IMR-90 (cell line): ENCODE results near the gene PLXNA4. TPM values are rescaled to one million over a fixed set of nuclear protein-coding genes. Genes with fewer than 3 reads are reported as not detected.

ENCODE experiments used
- ATAC-seq: fragments of 200-7000 bp; cut with Tn5 transposase; 2 replicates; pipeline ENCODE4 v1.9.1; 2020; ENCODE audit warnings: low read depth, mild to moderate bottlenecking, moderate library complexity
- BruUV-seq: library from RNA; stranded (reverse); fragments of 400-500 nt; replicated peaks from 2 replicates; lab custom pipeline; 2021; lab: Mats Ljungman, UMichigan
- CTCF ChIA-PET: fragments of 300-600 bp; formaldehyde crosslinking; extraction: SDS; loops from one replicate; lab custom pipeline; 2021; ENCODE audit warnings: antibody characterized with exemption; lab: Yijun Ruan, JAX
- POLR2A ChIA-PET: fragments of 300-600 bp; sonication (Branson Sonifier 250); formaldehyde crosslinking; loops from one replicate; lab custom pipeline; 2022; ENCODE audit warnings: antibody characterized with exemption; ENCODE audit not compliant: unreplicated experiment; lab: Charles Lee
- DNase-seq: peaks from one replicate; pipeline ENCODE4 v3.0.0; 2013
- H2AFZ ChIP-seq: replicated peaks from 2 replicates; pipeline ENCODE3; 2013; ENCODE audit warnings: low read length, mild to moderate bottlenecking; ENCODE audit not compliant: poor library complexity
- H2AK5ac ChIP-seq: 2 replicates; pipeline ENCODE4 v1.6.1; 2013; ENCODE audit warnings: low read depth, low read length, inconsistent platforms
- H2AK9ac ChIP-seq: replicated peaks from 2 replicates; pipeline ENCODE3; 2013; ENCODE audit warnings: mild to moderate bottlenecking, low read depth, low read length, moderate library complexity; ENCODE audit not compliant: poor library complexity
- H2BK120ac ChIP-seq: 2 replicates; pipeline ENCODE4 v1.6.1; 2013; ENCODE audit warnings: low read depth, low read length, inconsistent platforms
- H2BK15ac ChIP-seq: 3 replicates; pipeline ENCODE4 v1.6.1; 2013; ENCODE audit warnings: low read depth, low read length, inconsistent platforms
- H2BK20ac ChIP-seq: 2 replicates; pipeline ENCODE4 v1.6.1; 2013; ENCODE audit warnings: low read depth, mild to moderate bottlenecking, inconsistent platforms, low read length, moderate library complexity
- H2BK5ac ChIP-seq: 2 replicates; pipeline ENCODE4 v1.6.1; 2013; ENCODE audit warnings: mild to moderate bottlenecking, low read depth, low read length, inconsistent platforms; ENCODE audit not compliant: poor library complexity, severe bottlenecking
- H3K14ac ChIP-seq: replicated peaks from 2 replicates; pipeline ENCODE4 v1.6.1; 2013; ENCODE audit warnings: low read depth, low read length, inconsistent platforms
- H3K18ac ChIP-seq: 2 replicates; pipeline ENCODE4 v1.6.1; 2013; ENCODE audit warnings: low read depth, low read length, control low read depth
- H3K23ac ChIP-seq: 2 replicates; pipeline ENCODE4 v1.6.1; 2013; ENCODE audit warnings: low read depth, low read length, inconsistent platforms
- H3K27ac ChIP-seq: 2 replicates; pipeline ENCODE4 v1.5.1; 2013; ENCODE audit warnings: mild to moderate bottlenecking, control low read depth, low read length; ENCODE audit not compliant: insufficient read depth
- H3K27me3 ChIP-seq: 2 replicates; pipeline ENCODE4 v1.6.1; 2013; ENCODE audit warnings: low read length; ENCODE audit not compliant: control insufficient read depth, insufficient read depth
- H3K36me3 ChIP-seq: 2 replicates; pipeline ENCODE4 v1.6.1; 2013; ENCODE audit warnings: low read length, mixed read lengths; ENCODE audit not compliant: control insufficient read depth, insufficient read depth
- H3K4ac ChIP-seq: 2 replicates; pipeline ENCODE4 v1.6.1; 2013; ENCODE audit warnings: low read depth, low read length, inconsistent platforms
- H3K4me1 ChIP-seq: 2 replicates; pipeline ENCODE4 v1.6.1; 2013; ENCODE audit warnings: low read length, mixed read lengths; ENCODE audit not compliant: control insufficient read depth, insufficient read depth
- H3K4me2 ChIP-seq: 2 replicates; pipeline ENCODE4 v1.6.1; 2013; ENCODE audit warnings: low read depth, mild to moderate bottlenecking, control low read depth, low read length, moderate library complexity
- H3K4me3 ChIP-seq: 2 replicates; pipeline ENCODE4 v1.5.1; 2013; ENCODE audit warnings: low read depth, mild to moderate bottlenecking, control low read depth, low read length, moderate library complexity; ENCODE audit not compliant: insufficient read depth
- H3K56ac ChIP-seq: 2 replicates; pipeline ENCODE4 v1.6.1; 2013; ENCODE audit warnings: low read length, inconsistent platforms; ENCODE audit not compliant: insufficient read depth; ENCODE audit errors: extremely low read depth
- H3K79me1 ChIP-seq, 2 experiments: 2 replicates each; pipeline ENCODE4 v1.6.1; 2013; ENCODE audit warnings: low read length in 2 of 2, inconsistent platforms in 1 of 2, low read depth in 1 of 2
- H3K9ac ChIP-seq: 2 replicates; pipeline ENCODE4 v1.6.1; 2013; ENCODE audit warnings: low read depth, low read length, control low read depth
- H3K9me1 ChIP-seq: 2 replicates; pipeline ENCODE4 v1.6.1; 2013; ENCODE audit warnings: low read length, inconsistent platforms; ENCODE audit not compliant: insufficient read depth
- H3K9me3 ChIP-seq: 2 replicates; pipeline ENCODE4 v1.6.1; 2013; ENCODE audit warnings: low read length; ENCODE audit not compliant: control insufficient read depth, insufficient read depth
- H4K20me1 ChIP-seq: 2 replicates; pipeline ENCODE4 v1.6.1; 2013; ENCODE audit warnings: low read length, inconsistent platforms; ENCODE audit not compliant: insufficient read depth
- H4K5ac ChIP-seq: 2 replicates; pipeline ENCODE4 v1.6.1; 2013; ENCODE audit warnings: mild to moderate bottlenecking, low read depth, low read length, control low read depth
- H4K8ac ChIP-seq, 2 experiments: 2 replicates each; pipeline ENCODE4 v1.6.1; 2013; ENCODE audit warnings: low read depth in 2 of 2, low read length in 2 of 2, control low read depth in 1 of 2, inconsistent platforms in 1 of 2
- H4K91ac ChIP-seq: 2 replicates; pipeline ENCODE4 v1.6.1; 2013; ENCODE audit warnings: low read depth, low read length, inconsistent platforms; ENCODE audit not compliant: insufficient read depth
- BHLHE40 ChIP-seq: fragments of 150-350 bp; IDR thresholded peaks from 2 replicates; pipeline ENCODE4 v1.6.1; 2016; ENCODE audit warnings: mild to moderate bottlenecking, low read depth, low read length
- CEBPB ChIP-seq: IDR thresholded peaks from 2 replicates; pipeline ENCODE4 v1.6.1; 2012; ENCODE audit warnings: low read depth, low read length, improper control_type of control experiment
- CHD1 ChIP-seq: IDR thresholded peaks from 2 replicates; pipeline ENCODE4 v1.6.1; 2012; ENCODE audit warnings: low read depth, low read length, improper control_type of control experiment
- MAFK ChIP-seq: IDR thresholded peaks from 2 replicates; pipeline ENCODE4 v1.6.1; 2012; ENCODE audit warnings: low read depth, low read length, improper control_type of control experiment
- MAZ ChIP-seq: IDR thresholded peaks from 2 replicates; pipeline ENCODE4 v1.6.1; 2012; ENCODE audit warnings: low read depth, mild to moderate bottlenecking, low read length, improper control_type of control experiment, moderate library complexity, borderline replicate concordance
- MXI1 ChIP-seq: IDR thresholded peaks from 2 replicates; pipeline ENCODE4 v1.6.1; 2012; ENCODE audit warnings: low read depth, mild to moderate bottlenecking, low read length, moderate library complexity, borderline replicate concordance
- NFE2L2 ChIP-seq: fragments of 150-350 bp; IDR thresholded peaks from 2 replicates; pipeline ENCODE4 v1.6.1; 2016; ENCODE audit warnings: low read depth, mild to moderate bottlenecking, low read length
- POLR2A ChIP-seq: IDR thresholded peaks from 2 replicates; pipeline ENCODE4 v1.6.1; 2012; ENCODE audit warnings: mild to moderate bottlenecking, low read depth, low read length
- RAD21 ChIP-seq: IDR thresholded peaks from 2 replicates; pipeline ENCODE4 v1.6.1; 2012; ENCODE audit warnings: low read length, improper control_type of control experiment
- RCOR1 ChIP-seq: IDR thresholded peaks from 2 replicates; pipeline ENCODE4 v1.6.1; 2012; ENCODE audit warnings: mild to moderate bottlenecking, low read length, improper control_type of control experiment; ENCODE audit not compliant: insufficient replicate concordance
- RFX5 ChIP-seq: IDR thresholded peaks from 2 replicates; pipeline ENCODE4 v1.8.0; 2012; ENCODE audit warnings: low read depth, mild to moderate bottlenecking, low read length, moderate library complexity
- SMC3 ChIP-seq: fragments of 150-350 bp; IDR thresholded peaks from 2 replicates; pipeline ENCODE4 v1.6.1; 2016; ENCODE audit warnings: low read depth, mild to moderate bottlenecking, antibody characterized with exemption, low read length, moderate library complexity
- USF2 ChIP-seq: fragments of 150-350 bp; IDR thresholded peaks from 2 replicates; pipeline ENCODE4 v1.6.1; 2017; ENCODE audit warnings: mild to moderate bottlenecking, antibody characterized with exemption, low read length, low read depth
- WGBS, 2 experiments: methylation state at CpG; one replicate each; pipeline versions ENCODE4 v1.1.5 to v1.1.7; 2013; ENCODE audit warnings: missing lambda C conversion rate in 2 of 2; ENCODE audit not compliant: insufficient read length in 1 of 2; ENCODE audit errors: extremely low coverage in 2 of 2; 5-methylcytosine and 5-hydroxymethylcytosine counted together
- dilution Hi-C: fragments of 300-500 bp; cut with HindIII; formaldehyde crosslinking; loops from one replicate; pipeline ENCODE4 v1.14.3; 2018; ENCODE audit warnings: low sequenced_read_pairs; ENCODE audit not compliant: unreplicated experiment
- in situ Hi-C: fragments of 300-500 bp; cut with MboI; formaldehyde crosslinking; loops from 3 replicates; pipeline ENCODE4 v1.14.3; 2019; ENCODE audit warnings: low sequenced_read_pairs, inconsistent platforms, mixed read lengths
- intact Hi-C: fragments of 100-400 bp; cut with micrococcal nuclease; formaldehyde crosslinking; loops from 2 replicates; pipeline ENCODE4 v1.10.0; 2022
- polyA plus RNA-seq, 3 experiments: library from polyadenylated mRNA; depleted of rRNA; stranded (reverse); fragments of >200 nt; gene quantifications; 2 replicates each; pipeline ENCODE4 v1.2.3, GENCODE V29; 2012; ENCODE audit warnings: low replicate concordance in 1 of 3
- total RNA-seq: library from RNA; depleted of rRNA; stranded (reverse); fragments of >200 nt; gene quantifications from 2 replicates; pipeline ENCODE4 v1.2.3, GENCODE V29; 2012
- TF ChIP-seq, protein P1 (sequence below): conservative IDR thresholded peaks from 2 replicates; pipeline ENCODE4 v1.5.1; 2012; ENCODE audit warnings: mild to moderate bottlenecking, low read depth, low read length, improper control_type of control experiment
- TF ChIP-seq, protein P2 (sequence below): fragments of 150-350 bp; IDR thresholded peaks from 2 replicates; pipeline ENCODE4 v1.6.1; 2016; ENCODE audit warnings: low read depth, mild to moderate bottlenecking, low read length, moderate library complexity, borderline replicate concordance

Gene PLXNA4
- total and polyA plus RNA-seq, 2 of the 4 experiments (the other 2 are of a cell fraction) = under 0.01 TPM

DNA sequence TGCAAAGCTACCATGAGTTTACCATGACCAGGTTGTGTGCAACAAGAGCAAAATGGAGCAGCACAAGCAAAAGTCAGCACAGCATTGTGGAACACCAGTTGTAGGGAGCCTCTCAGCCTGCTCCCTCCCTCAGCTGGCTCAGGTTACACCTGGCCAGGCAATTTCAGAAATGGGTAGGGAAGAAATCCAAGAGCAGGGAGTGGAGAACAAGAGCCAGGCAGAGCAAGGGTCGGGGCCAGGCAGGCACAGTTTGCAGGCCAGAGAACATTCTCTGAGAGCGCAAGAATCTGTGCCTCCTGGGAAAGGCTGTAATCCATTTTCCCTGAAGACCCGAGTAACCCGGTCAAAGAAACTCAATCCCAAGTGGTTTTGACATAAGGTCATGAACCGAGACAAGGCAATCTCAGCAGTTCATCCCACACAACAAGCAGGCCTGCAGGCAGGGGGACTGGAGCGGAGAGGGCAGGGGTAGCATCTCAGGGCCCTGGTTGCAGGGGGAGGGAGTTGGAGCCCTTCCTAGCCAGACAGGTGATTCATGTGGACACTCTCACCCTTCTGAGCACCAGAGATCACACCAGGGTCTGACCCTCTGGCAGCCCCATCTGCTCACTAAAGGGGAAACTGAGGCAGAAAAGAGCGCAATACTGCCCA, 258.4 kb downstream of the PLXNA4 start:
- H2AK5ac ChIP-seq = no peak overlapping the region
- no peak overlapping the region for H3K14ac ChIP-seq
- H4K8ac ChIP-seq = no peak overlapping the region
- DNase-seq (no peak), ATAC-seq (no peak)
- H3K27me3 ChIP-seq = no peaks in the 10 kb centered on the region
- intact Hi-C loops = loop anchor here (1.0 to 10.0 kb wide), 7 partner anchors 262 to 1697 kb away; no protein-coding TSS in a partner anchor
- H4K20me1 ChIP-seq = no peaks in the 10 kb centered on the region
- H4K5ac ChIP-seq = no peak overlapping the region
- CTCF ChIA-PET = interaction anchor here (1.3 kb wide), 1 partner anchor 23 kb away, joined by 3 read pairs; no protein-coding TSS in a partner anchor
- H3K9me1 ChIP-seq = no peaks in the 10 kb centered on the region
- no peaks in the 10 kb centered on the region for H3K9me3 ChIP-seq
- H3K4me2 ChIP-seq = no peak overlapping the region
- 56% methylated on average over 2 of the region's 7 CpGs; no CpG with 5 or more reads in 1 of the 2 experiments for WGBS, 2 experiments
- H3K79me1 ChIP-seq = no peaks in the 10 kb centered on the region
- H3K18ac ChIP-seq = no peak overlapping the region
- H2BK120ac ChIP-seq = no peak overlapping the region
- in situ Hi-C loops = loop anchor here (25.0 kb wide), 1 partner anchor 1119 kb away; no protein-coding TSS in a partner anchor
- H3K36me3 ChIP-seq = no peaks in the 10 kb centered on the region
- no peak overlapping the region for H3K4me3 ChIP-seq
- no peak overlapping the region for H2BK20ac ChIP-seq
- H2BK5ac ChIP-seq = no peak overlapping the region
- dilution Hi-C loops = no loop called here
- POLR2A ChIA-PET = no interaction called here
- no peak overlapping the region for H3K27ac ChIP-seq
- no peak overlapping the region for H4K91ac ChIP-seq
- H2AFZ ChIP-seq = no peak overlapping the region
- no TSS peak for BruUV-seq
- H2AK9ac ChIP-seq = no peak overlapping the region
- no peak overlapping the region for H3K56ac ChIP-seq
- H3K4ac ChIP-seq = no peak overlapping the region
- H2BK15ac ChIP-seq = no peak overlapping the region
- no peak overlapping the region for H3K9ac ChIP-seq
- TF ChIP-seq SMC3 (no peak), CEBPB (no peak), BHLHE40 (no peak), MAZ (no peak), CHD1 (no peak), MXI1 (no peak), NFE2L2 (no peak), RCOR1 (no peak), MAFK (no peak), RFX5 (no peak), RAD21 (no peak), USF2 (no peak), POLR2A (no peak)
- TF ChIP-seq, protein P1, sequence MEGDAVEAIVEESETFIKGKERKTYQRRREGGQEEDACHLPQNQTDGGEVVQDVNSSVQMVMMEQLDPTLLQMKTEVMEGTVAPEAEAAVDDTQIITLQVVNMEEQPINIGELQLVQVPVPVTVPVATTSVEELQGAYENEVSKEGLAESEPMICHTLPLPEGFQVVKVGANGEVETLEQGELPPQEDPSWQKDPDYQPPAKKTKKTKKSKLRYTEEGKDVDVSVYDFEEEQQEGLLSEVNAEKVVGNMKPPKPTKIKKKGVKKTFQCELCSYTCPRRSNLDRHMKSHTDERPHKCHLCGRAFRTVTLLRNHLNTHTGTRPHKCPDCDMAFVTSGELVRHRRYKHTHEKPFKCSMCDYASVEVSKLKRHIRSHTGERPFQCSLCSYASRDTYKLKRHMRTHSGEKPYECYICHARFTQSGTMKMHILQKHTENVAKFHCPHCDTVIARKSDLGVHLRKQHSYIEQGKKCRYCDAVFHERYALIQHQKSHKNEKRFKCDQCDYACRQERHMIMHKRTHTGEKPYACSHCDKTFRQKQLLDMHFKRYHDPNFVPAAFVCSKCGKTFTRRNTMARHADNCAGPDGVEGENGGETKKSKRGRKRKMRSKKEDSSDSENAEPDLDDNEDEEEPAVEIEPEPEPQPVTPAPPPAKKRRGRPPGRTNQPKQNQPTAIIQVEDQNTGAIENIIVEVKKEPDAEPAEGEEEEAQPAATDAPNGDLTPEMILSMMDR = no peak
- TF ChIP-seq, protein P2, sequence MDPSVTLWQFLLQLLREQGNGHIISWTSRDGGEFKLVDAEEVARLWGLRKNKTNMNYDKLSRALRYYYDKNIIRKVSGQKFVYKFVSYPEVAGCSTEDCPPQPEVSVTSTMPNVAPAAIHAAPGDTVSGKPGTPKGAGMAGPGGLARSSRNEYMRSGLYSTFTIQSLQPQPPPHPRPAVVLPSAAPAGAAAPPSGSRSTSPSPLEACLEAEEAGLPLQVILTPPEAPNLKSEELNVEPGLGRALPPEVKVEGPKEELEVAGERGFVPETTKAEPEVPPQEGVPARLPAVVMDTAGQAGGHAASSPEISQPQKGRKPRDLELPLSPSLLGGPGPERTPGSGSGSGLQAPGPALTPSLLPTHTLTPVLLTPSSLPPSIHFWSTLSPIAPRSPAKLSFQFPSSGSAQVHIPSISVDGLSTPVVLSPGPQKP = no peak
- no peak overlapping the region for H3K23ac ChIP-seq
- H3K4me1 ChIP-seq = no peaks in the 10 kb centered on the region
